ENCODE results near the gene HECTD2.
"Not testable (repeated sequence)": the region's sequence is repeated elsewhere in the genome, so short reads cannot be mapped to it uniquely, and the experiment has no call there.

HECTD2 gene

DNA sequence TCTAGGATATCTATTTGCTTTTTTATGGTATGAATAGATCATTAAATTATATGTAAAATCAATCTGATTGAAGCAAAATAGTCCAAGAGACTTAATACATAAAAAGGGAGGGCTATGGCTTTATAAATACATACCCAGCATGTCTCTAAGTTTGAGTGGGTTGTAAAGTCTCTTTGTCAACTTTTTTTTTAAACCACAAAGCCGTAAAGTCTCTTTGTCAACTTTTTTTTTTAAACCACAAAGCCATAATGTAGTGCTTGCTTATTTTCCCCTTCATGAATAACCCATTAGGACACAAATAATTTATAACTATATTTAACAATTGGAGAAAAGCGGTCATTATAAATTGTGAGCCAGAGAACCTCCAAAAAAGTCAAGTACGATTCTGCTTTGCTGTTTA lies 5.7 kb downstream of the HECTD2 start:
- DNase-seq, result no peak

DNA sequence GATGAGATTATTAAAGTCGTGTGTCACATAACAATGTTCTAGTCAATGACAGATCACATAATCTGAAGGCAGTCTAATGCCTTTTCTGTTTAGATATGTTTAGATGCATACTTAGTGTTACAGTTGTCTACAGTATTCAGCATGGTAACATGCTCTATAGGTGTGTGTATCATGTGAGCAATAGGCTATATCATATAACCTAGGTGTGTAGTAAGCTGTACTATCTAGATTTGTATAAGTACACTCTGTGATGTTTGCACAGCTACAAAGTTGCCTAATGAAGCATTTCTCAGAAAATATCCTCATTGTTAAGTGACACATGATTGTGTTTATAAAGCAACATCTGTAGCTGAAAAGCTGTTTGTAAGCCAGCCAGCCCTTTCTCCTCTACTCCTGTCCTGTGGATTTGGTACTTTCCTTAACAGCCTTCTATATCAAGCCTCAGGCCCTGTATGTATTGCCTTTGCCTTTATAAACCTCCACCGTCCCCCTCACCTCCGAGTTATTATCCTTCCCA lies 6.3 kb downstream of the HECTD2 start:
- no peak for DNase-seq

DNA sequence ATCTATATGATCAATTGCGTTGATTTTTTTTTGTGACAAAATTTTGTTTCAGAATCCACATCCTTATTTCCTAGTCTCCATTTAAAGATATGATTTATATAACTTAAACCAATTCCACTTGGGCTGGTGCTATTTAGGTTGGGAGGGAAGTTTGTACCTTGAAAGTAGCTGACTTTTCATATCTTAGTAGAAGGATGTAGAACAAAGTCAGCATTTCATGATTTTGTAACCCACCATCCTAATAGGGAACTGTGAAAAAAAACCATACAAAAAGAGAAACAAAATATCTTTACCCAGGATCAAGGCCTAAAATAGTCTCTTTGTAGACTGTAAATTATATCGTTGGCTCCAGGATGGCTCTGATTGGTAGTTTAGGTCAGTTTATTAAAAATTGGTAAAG lies 8.3 kb downstream of the HECTD2 start:
- no peak for DNase-seq

DNA sequence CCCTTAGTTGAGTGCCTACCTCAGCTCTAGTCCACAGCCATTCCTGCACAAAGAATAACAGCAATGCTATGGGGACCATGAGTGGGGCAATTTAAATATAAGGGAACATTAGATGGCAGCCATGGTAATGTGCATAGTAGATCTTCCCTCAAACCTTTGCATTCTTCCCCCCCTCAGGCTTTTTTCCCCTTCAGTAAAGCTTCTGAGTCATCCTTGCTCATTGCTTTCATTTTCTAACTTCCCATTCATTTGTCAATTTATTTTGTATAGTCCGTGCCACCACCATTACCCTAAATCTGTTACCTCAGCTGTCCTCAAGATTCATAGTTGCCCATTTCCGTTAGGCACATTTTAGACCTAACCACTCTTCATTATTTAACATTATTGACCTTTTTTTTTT lies 10.7 kb downstream of the HECTD2 start:
- no peak for DNase-seq

DNA sequence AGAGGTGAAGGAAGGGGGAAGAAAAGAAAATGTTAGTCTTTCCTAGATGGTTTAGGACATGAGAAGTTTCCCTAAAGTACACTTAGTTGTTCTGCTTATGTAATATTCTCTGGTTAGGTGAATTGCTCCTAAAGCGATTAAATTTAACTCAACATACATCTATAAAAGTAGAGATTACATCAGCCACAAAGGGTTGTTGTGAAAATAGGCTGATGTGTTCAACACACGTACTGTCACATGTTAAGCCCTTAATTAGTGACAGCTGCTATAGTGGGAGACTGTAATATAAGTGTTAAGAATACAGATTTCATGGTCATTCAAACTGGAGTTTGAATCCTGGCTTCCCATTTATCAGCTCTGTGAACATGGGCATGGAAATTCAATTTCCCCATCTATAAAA lies 12.8 kb downstream of the HECTD2 start:
- DNase-seq, result no peak

DNA sequence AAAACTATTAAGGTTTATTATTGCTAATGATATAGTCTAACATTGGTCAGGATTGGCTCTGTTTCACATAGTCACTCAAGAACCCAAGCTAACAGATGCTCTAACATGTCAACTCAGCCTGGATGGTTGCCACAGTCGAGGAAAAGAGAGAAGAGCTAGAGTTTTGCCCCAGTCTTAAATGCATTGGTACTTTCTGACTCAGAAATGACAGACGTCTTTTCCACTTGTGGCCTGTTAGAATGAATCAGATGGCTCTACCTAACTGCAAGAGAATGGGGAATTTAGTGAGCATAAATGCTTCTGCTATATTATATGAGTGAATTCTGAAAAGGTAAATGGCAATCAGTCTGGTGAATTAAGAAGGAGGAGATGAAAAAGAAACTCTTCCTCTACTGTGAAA lies 13.9 kb downstream of the HECTD2 start:
- no peak for DNase-seq

DNA sequence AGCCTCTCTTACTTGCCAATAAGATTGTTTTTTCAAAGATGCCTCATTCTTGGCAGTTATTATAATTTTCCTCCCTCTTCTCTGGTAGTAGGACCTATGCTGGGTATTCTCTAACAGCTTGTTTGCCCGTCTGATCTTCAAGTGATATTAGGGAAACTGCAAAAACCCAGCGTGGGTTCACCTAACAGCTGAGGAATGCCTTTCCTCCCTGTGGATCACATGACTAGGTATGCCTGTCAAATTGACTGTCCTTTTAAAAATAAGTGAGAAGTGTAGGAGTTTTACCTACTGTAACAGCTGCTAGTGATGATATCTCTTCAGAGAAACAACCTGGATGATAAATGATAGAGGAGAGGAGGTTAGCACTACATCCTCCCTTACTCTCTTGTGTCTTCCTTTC lies 22.0 kb downstream of the HECTD2 start:
- no peak for DNase-seq

DNA sequence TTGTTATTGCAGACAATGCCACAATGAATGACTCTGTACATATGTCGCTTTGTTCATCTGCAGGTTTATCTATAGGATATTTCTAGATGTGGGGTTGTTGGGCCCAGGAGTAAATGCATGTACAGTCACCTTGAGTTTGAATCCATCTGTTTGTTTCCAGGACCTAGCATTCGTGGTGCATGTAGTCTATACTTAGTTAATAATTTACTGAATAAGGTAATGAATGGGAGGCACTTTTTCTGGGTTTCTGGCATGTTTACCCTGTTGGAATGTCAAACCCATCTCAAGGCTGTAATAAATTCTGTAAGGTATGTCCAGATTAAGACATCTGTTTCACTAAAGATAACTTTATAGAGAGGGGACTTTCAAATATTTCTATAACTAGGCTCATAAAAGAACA lies 23.5 kb downstream of the HECTD2 start:
- no peak for DNase-seq

DNA sequence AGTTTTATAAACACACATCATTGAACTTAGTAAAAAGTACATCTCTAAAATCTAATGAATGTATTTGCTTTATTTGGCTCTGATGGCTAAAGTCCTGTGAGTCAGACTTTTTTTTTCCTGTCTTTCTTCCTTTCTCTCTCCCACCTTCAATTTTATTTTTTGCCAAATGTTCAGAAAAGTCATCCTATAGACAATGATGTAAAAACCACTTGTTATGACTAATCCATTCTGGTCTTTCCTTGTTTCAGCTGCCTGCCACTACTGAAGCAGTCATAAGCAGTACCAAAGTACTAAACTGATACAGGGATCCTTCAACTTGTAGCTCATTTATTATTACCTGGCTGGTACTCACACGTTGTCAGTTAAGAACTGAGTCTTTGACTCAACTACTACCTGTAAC lies 23.9 kb downstream of the HECTD2 start:
- DNase-seq, result no peak

DNA sequence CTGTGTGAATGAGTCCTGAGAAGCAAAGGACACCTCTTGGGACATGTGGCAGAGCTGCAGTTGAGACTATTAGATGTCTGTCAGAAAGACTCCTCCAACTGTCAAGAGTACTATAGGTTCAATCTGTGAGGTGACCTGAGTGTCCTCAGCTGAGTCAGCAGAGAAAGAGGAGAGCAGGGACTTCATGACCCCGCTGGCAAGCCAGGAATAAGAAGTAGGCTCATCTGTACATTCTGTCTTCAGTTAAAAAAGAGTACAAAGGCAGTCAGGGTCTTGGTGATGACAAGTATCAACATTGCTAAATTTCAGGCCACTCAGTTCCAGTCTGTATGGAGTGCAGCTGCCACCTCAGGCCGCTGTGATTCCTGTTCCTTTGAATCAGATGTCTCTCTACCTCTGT lies 25.1 kb downstream of the HECTD2 start:
- DNase-seq, result no peak

DNA sequence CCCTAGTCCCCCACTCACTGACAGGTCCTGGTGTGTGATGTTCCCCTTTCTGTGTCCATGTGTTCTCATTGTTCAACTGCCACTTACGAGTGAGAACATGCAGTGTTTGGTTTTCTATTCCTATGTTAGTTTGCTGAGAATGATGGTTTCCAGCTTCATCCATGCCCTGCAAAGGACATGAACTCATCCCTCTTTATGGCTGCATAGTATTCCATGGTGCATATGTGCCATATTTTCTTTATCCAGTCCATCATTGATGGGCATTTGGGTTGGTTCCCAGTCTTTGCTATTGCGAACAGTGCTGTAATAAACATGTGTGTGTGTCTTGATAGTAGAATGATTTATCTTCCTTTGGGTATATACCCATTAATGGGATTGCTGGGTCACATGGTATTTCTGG lies 28.1 kb downstream of the HECTD2 start:
- DNase-seq, result not testable (repeated sequence)

DNA sequence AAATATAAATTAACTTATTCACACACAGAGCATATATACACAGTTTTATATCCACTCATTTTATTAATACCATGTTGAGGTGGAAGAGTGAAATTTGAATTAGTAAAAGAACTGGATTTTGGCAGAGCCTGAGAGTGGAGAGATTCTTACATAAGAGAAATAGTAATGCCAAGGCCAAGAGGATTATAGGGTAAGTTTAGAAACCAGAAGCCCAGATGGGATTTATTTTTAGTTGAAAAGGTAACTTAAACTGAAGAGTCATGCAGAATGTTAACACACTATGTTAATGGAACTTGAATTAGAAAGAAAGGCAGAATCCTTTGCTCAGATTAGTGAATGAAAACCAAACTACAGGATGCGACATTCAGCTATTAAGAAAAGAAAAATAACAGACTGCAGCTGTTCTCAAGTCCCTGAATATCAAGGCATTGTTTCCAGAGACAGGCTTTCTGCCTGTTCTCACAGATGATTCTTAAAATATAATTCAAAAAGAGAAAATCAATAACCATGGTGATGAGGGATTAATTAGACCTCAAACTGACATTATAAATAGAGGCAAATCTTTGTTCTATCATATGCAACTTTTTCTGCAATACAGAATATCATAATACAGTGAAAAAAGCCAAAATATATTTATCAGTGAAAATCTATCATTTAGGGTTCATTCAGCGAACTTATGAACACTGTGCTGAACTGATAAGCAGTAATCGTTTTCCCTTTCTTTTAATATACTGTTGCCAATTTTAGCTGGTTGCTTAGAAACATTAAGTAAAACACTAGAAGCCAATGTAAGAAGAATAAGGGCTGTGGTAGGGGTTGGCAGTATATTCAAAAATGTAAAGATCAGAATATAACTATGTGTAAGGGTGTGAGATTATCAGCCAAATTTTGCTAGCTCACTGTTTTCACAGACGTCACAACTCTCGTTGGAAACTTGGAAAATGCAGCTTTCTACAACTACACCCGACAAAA lies 34.4 kb downstream of the HECTD2 start:
- DNase-seq, result no peak

DNA sequence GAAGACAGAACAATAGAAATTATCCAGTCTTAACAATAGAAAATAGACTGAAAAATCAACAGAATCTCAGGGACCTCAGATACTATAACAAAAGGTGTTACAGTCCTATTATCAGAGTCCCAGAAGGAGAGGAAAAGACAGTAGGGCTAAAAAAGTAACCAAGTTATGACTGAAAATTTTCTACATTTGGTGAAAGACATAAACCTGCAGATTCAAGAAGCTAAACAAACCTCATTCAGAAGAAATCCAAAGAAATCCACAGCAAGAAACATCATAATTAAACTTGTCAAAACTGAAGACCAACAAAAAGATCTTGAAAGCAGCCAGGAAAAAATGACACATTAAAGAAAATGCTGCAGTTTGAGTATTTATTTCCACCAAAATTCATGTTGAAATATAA lies 41.9 kb downstream of the HECTD2 start:
- DNase-seq, result no peak

DNA sequence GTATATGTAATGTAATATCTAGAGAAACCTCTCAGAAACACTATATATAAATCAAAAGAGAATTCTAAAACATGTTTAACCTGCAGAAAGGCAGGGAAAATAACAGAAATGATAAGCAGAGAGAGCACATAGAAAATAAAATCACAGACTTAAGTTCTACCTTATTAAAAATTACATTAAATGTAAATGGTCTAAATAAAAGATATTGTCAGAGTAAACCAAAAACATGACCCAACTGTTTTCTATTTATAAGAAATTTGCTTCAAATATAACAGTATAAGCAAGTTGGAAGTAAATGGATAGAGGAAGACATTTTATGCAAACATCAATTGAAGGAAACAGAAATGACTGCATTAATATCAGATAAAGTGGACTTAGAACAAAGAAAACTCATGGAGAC lies 43.4 kb downstream of the HECTD2 start:
- DNase-seq, result no peak

DNA sequence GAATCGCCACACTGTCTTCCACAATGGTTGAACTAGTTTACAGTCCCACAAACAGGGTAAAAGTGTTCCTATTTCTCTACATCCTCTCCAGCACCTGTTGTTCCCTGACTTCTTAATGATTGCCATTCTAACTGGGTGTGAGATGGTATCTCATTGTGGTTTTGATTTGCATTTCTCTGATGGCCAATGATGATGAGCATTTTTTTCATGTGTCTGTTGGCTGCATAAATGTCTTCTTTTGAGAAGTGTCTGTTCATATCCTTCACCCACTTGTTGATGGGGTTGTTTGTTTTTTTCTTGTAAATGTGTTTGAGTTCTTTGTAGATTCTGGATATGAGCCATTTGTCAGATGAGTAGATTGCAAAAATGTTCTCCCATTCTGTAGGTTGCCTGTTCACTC lies 45.0 kb downstream of the HECTD2 start:
- DNase-seq, result not testable (repeated sequence)

DNA sequence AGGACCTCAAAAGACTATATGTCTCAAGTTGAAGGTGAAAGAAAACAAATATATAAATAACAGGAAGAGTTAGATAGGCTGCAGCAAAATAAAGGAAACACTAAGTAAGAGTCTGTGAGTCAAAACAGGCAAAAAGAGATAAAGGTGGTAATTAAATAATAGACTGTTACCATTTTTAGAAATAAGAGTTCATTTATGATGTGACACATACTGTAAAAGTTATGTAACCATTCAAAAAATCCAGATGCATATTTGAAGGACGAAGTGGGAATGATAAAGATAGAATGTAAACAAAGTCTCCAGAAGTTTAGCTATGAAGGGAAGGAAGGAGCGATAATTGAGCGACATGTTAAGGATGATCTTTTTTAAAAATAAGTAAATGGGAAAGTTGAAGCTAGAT lies 50.5 kb downstream of the HECTD2 start:
- no peak for DNase-seq

DNA sequence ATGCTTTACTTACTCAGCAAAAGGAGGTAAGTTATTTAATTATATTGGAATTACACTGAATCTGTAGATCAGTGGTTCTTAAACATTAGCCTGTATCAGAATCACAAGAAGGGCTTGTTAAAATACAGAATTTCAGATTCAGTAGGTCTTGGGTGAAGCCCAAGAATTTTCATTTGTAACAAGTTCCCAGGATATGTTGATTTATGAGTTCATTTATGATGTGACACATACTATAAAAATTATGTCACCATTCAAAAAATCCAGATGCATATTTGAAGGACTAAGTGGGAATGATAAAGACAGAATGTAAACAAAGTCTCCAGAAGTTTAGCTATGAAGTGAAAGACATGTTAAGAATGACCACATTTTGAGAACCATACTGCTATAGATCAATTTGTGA lies 52.3 kb downstream of the HECTD2 start:
- no peak for DNase-seq

DNA sequence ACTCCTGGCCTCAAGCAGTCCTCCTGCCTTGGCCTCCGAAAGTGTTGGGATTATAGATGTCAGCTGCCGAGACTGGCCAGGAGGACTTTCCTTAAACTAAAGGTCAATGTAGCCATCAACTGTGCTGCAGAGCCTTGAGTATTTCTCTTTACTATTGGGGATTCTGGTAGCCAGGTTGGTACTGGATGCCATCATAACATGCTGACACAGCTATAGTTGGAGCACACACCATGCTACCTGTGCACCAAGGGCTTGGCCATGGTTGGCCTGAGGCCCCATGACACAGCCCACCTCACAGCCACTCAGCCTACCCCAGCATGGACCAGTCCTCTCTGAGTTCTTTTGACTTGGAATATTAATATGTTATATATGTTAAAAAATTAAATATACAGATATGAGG lies 54.4 kb downstream of the HECTD2 start:
- no peak for DNase-seq

DNA sequence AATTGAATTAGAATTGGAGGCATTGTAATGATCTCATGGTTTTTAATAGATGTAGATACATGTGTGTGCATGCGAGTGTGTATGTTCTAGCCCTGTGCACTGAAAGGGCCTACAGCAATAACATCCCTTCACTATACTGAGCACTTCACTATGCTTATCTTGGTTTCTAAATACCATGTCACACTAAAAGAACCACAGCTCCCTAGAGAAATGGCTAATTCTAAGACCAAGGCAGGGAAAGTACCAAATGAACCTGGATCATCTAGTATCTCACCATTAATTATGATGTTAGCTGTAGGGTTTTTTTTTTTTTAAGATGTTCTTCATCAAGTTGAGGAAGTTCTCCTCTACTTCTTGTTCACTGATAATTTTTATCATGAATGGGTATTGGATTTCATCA lies 55.1 kb downstream of the HECTD2 start:
- DNase-seq, result no peak

DNA sequence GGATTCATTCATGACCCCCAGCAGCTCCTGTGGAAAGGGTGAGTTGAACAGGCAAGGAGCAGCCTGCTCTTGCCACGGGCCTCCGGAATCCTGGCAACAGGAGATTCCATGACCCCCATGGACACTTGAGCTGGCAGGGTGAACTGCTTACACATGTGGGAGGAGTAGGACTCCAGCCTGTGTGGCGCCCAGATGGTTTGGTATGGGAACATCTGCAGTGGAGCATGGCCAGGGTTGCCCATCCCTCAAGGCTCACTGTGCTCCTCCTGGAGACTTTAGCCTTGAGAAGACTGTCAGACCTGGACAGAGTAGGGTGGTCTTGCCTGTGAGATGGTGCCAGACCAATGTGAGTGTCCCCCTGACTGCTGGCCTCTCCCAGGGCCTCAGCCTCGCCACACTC lies 57.0 kb downstream of the HECTD2 start:
- DNase-seq, result no peak

DNA sequence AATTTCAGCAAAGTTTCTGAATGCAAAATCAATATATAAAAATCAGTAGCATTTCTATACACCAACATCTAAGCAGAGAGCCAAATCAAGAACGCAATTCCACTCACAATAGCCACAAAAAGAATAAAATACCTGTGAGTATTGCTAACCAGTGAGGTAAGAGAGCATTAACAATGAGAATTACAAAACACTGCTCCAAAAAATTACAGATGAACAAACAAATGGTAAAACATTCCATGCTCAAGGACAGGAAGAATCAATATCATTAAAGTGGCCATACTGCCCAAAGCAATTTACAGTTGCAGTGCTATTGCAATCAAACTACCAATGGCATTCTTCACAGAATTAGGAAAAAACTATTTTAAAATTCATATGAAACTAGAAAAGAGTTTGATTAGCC lies 61.5 kb downstream of the HECTD2 start:
- no peak for DNase-seq

DNA sequence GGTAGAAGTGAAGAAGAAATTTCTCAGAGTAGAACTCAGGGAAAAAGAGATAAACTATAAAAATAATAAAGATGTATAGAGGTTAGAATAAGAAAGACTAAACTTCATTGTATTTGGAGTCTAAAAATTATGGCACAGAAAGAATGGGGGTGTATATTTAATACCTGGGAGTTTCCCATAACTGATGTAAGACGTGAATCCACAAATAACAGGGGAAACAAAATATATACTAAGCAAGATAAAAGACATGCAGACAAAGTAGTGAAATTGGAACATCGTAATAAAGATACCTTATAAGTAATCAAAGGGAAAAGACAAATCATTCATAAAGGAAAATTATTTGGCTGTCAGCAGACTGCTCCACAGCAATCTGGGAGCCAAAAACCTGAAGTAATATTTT lies 62.8 kb downstream of the HECTD2 start:
- DNase-seq, result no peak

DNA sequence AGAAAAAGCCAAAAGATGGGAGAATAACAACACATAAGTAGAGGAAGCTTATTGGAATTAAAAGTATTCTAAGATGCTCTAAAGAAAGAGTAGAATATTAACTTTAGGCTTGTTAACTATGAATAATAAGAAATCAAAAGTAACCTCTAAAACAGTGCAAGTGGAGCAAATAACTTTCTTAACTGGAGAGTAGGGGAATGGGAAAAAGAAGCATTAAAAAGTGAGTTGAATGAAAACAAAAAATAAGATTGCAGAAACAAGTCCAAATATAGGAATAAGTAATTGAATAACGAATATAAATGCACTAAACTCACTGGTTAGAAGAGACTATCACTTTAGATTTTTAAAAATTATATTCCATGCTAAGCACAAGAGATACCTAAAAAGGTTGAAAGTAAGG lies 63.9 kb downstream of the HECTD2 start:
- DNase-seq, result no peak

DNA sequence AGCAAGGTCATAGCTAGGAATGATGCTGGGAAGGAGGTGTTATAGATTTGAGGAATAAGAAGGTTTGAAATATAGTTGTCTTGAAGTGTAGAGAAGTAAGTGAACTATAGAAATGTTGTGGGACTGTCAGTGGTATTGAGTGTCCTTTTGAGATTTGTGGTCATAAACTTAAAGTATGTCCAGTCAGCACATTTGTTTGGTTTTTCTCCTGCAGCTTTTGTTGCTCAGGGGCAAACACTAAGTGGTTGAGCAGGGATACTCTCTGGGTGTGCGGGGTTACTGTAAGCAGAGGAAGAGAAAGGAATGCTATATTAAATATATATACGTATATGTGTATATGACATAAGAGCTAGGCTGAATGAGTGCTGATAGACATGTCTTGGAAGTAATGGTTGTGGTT lies 67.1 kb downstream of the HECTD2 start:
- no peak for DNase-seq

DNA sequence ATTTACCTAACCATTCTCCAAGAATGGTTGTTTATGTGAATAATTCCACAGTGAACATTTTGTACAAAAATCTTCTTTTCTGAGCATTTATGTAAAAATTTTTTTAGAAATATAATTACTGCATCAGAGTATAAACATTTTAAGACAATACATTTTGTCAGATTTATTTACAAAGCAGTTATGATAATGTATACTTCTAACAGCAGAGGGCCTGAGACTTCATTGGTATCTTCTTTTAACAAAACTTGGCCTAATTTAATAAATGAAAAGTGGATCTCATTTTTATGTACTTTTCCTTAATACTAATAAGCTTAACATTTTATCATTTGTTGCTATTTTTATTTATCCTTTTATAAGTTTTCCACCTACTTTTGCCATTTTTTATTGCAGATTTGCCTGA lies 69.4 kb downstream of the HECTD2 start:
- no peak for DNase-seq

Data from activated effector memory CD4-positive, alpha-beta T cell treated with Interleukin-2 at 50 U/mL for 16 hours (primary cell).